Vagina (tissue), 2 donors: ENCODE results near the gene KDM3B. TPM values are rescaled to one million over a fixed set of nuclear protein-coding genes. Genes with fewer than 3 reads are reported as not detected.

Experiments
- DNase-seq, 2 donors: peaks; one replicate each; pipeline ENCODE4 v3.0.0-alpha.2; 2017; ENCODE audit errors: extremely low spot score in 2 of 2
- H3K27ac ChIP-seq: fragments of 200-600 bp; sonication (generic); one replicate; pipeline ENCODE4 v1.5.1; 2019
- H3K27me3 ChIP-seq: fragments of 200-600 bp; sonication (generic); one replicate; pipeline ENCODE4 v1.5.1; 2019
- H3K36me3 ChIP-seq, 2 donors: fragments of 200-600 bp; sonication (generic); one replicate each; pipeline ENCODE4 v1.5.1; 2017 to 2019
- H3K4me1 ChIP-seq: fragments of 200-600 bp; sonication (generic); one replicate; pipeline ENCODE4 v1.5.1; 2019
- H3K4me3 ChIP-seq, 2 donors: fragments of 200-600 bp; sonication (generic); 1 replicate in 1 of 2; 2 replicates in 1 of 2; pipeline ENCODE4 v1.5.1; 2016 to 2019
- H3K9me3 ChIP-seq: fragments of 200-600 bp; sonication (generic); one replicate; pipeline ENCODE4 v1.5.1; 2019
- POLR2A ChIP-seq, 2 donors: fragments of 450-650 bp; IDR thresholded peaks; one replicate each; pipeline ENCODE4 v1.6.1; 2017; ENCODE audit warnings: antibody characterized with exemption in 2 of 2, mild to moderate bottlenecking in 2 of 2, moderate library complexity in 2 of 2
- POLR2AphosphoS5 ChIP-seq, 2 donors: sonication (generic); formaldehyde crosslinking; IDR thresholded peaks; one replicate each; pipeline ENCODE4 v1.9.0; 2017; ENCODE audit warnings: antibody characterized with exemption in 2 of 2, mild to moderate bottlenecking in 2 of 2, low read depth in 1 of 2; ENCODE audit not compliant: insufficient read depth in 1 of 2
- intact Hi-C: fragments of 100-400 bp; cut with DNase I; formaldehyde crosslinking; loops from one replicate; pipeline ENCODE4 v1.15.1; 2023
- total RNA-seq: library from RNA; depleted of rRNA; stranded (reverse); fragments of >200 nt; gene quantifications from one replicate; pipeline ENCODE4 v1.2.3, GENCODE V29; 2016
- TF ChIP-seq, protein P1 (sequence below), 3 experiments: fragments of 450-650 bp in 2 of 3; fragments of 200-600 bp in 1 of 3; sonication (generic) in 1 of 3; IDR thresholded peaks; one replicate each; pipeline ENCODE4 v1.5.1; 2017 to 2019; ENCODE audit warnings: antibody characterized with exemption in 3 of 3, mild to moderate bottlenecking in 2 of 3, moderate library complexity in 2 of 3

Gene KDM3B
- total RNA-seq, 1 donor from 2014 or later = 48.6 TPM

- intact Hi-C loops = no loop called here
- TF ChIP-seq POLR2AphosphoS5 (IDR thresholded peaks at IDR 0.05; ENCODE audit: insufficient read depth in 1 of 2, low read depth in 1 of 2) = no peak
- H3K27me3 ChIP-seq = no peaks in the 10 kb centered on the region
- H3K36me3 ChIP-seq = peaks cover 0 to 22% of the 10 kb centered on the region in 2 donors
- H3K4me1 ChIP-seq = peaks cover 24% of the 10 kb centered on the region
- H3K4me3 ChIP-seq = no peak overlapping the region
- DNase-seq = no peak
- H3K27ac ChIP-seq = no peak overlapping the region
- H3K9me3 ChIP-seq = no peaks in the 10 kb centered on the region
Observed at GRCh38 chr5:138351056-138351455, 1.4 kb upstream of the KDM3B start.

DNA sequence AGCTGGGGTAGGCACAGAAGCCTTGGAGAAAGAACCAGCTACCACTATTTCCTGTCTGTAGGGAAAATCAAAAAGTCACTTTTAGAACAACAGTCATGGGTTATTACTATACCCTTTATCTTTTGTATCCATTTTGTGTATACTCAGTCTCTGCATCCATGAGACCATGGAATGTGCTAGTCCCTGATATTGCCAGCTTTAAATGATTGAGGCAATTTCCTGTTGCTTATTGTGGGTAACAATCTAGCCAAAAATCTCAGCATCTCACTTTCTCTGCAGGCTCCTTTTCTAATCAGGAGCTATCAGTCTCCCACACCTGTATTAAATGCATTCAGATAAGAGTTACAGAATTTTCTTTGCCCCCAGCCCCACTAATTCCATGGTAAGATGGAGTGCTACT lies 968 bp upstream of the KDM3B start:
- intact Hi-C loops = no loop called here

GRCh38 chr5:138352722-138353559 lies 456 bp downstream of the KDM3B start:
- Histone ChIP-seq H3K4me1 (peaks cover 30% of the 10 kb centered on the region), H3K27me3 (no peaks in the 10 kb centered on the region), H3K27ac (peak overlapping the region; percentile 98), H3K9me3 (no peaks in the 10 kb centered on the region), H3K36me3 (peaks cover 0 to 5% of the 10 kb centered on the region in 2 donors), H3K4me3 (peak overlapping the region; percentile 86 to 92)
- TF ChIP-seq POLR2A (IDR thresholded peaks at IDR 0.05) (peak in 1 of 2 donors; percentile 14), POLR2AphosphoS5 (IDR thresholded peaks at IDR 0.05; ENCODE audit: insufficient read depth in 1 of 2, low read depth in 1 of 2) (peak in 1 of 2 donors; percentile 73)
- TF ChIP-seq, protein P1, sequence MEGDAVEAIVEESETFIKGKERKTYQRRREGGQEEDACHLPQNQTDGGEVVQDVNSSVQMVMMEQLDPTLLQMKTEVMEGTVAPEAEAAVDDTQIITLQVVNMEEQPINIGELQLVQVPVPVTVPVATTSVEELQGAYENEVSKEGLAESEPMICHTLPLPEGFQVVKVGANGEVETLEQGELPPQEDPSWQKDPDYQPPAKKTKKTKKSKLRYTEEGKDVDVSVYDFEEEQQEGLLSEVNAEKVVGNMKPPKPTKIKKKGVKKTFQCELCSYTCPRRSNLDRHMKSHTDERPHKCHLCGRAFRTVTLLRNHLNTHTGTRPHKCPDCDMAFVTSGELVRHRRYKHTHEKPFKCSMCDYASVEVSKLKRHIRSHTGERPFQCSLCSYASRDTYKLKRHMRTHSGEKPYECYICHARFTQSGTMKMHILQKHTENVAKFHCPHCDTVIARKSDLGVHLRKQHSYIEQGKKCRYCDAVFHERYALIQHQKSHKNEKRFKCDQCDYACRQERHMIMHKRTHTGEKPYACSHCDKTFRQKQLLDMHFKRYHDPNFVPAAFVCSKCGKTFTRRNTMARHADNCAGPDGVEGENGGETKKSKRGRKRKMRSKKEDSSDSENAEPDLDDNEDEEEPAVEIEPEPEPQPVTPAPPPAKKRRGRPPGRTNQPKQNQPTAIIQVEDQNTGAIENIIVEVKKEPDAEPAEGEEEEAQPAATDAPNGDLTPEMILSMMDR (IDR thresholded peaks at IDR 0.05) = peak in 1 of 3 experiments; percentile 42
- DNase-seq = no peak
- intact Hi-C loops = no loop called here

More for the DNA sequence above, 968 bp upstream of the KDM3B start:
- H3K36me3 ChIP-seq = peaks cover 0 to 17% of the 10 kb centered on the region in 2 donors
- no peaks in the 10 kb centered on the region for H3K27me3 ChIP-seq
- no peaks in the 10 kb centered on the region for H3K9me3 ChIP-seq
- peaks cover 25% of the 10 kb centered on the region for H3K4me1 ChIP-seq
- H3K27ac ChIP-seq = no peak overlapping the region
- TF ChIP-seq POLR2A (IDR thresholded peaks at IDR 0.05) (no peak), POLR2AphosphoS5 (IDR thresholded peaks at IDR 0.05; ENCODE audit: insufficient read depth in 1 of 2, low read depth in 1 of 2) (no peak)
- TF ChIP-seq, protein P1 (IDR thresholded peaks at IDR 0.05) = no peak
- no peak for DNase-seq
- no peak overlapping the region for H3K4me3 ChIP-seq

GRCh38 chr5:138353560-138354080 lies 1.1 kb downstream of the KDM3B start:
- H3K4me1 ChIP-seq = peaks cover 30% of the 10 kb centered on the region
- no peaks in the 10 kb centered on the region for H3K27me3 ChIP-seq
- H3K27ac ChIP-seq = peak overlapping the region; percentile 98
- no peak for DNase-seq
- peaks cover 0 to 4% of the 10 kb centered on the region in 2 donors for H3K36me3 ChIP-seq
- peak overlapping the region; percentile 86 to 92 for H3K4me3 ChIP-seq
- H3K9me3 ChIP-seq = no peaks in the 10 kb centered on the region
- TF ChIP-seq POLR2AphosphoS5 (IDR thresholded peaks at IDR 0.05; ENCODE audit: insufficient read depth in 1 of 2, low read depth in 1 of 2) (no peak), POLR2A (IDR thresholded peaks at IDR 0.05) (no peak)
- TF ChIP-seq, protein P1 (IDR thresholded peaks at IDR 0.05) = no peak
- intact Hi-C loops = no loop called here

DNA sequence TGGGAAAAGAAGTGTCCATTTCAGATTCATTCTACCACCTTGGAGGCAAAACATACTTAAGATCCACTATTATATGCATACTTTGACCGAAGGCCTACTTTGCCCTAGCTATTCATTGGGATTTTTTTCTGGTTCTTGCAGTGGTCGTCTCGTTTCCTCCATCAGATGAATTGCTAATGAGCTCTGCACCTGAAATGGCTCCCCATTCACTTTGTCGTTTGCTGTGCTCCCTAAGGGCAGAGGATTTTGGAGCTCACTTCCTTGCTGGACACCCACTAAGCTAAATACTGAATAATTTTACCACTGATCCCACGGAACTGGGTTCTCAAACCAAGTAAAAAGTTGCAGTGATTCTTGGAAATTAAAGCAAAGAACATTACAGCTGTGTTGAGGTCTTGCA lies 1.9 kb downstream of the KDM3B start:
- Histone ChIP-seq H3K9me3 (no peaks in the 10 kb centered on the region), H3K4me1 (peaks cover 30% of the 10 kb centered on the region), H3K36me3 (no peaks in the 10 kb centered on the region), H3K4me3 (peak overlapping the region; percentile 86 to 92), H3K27me3 (no peaks in the 10 kb centered on the region), H3K27ac (peak overlapping the region; percentile 98)
- TF ChIP-seq POLR2A (IDR thresholded peaks at IDR 0.05) (no peak), POLR2AphosphoS5 (IDR thresholded peaks at IDR 0.05; ENCODE audit: insufficient read depth in 1 of 2, low read depth in 1 of 2) (no peak)
- TF ChIP-seq, protein P1 (IDR thresholded peaks at IDR 0.05) = no peak
- DNase-seq = no peak
- intact Hi-C loops = no loop called here
